PC-3 (cell line): ENCODE measurements around the gene EID2.

Experiments
- CTCF ChIP-seq: fragments of 300-600 bp; sonication (generic); conservative IDR thresholded peaks from 2 replicates; pipeline ENCODE4 v1.5.1; 2017; ENCODE audit warnings: antibody characterized with exemption, low read depth, mild to moderate bottlenecking, low read length
- EZH2 ChIP-seq: fragments of 300-600 bp; sonication (generic); IDR thresholded peaks from one replicate; pipeline ENCODE4 v1.6.1; 2017; ENCODE audit warnings: antibody characterized with exemption, mild to moderate bottlenecking, low read length; ENCODE audit not compliant: unreplicated experiment

GRCh38 chr19:39518458-39518857 is 21.5 kb downstream of the EID2 start:
- TF ChIP-seq CTCF (no peak), EZH2 (no peak)
